ENCODE data around the gene SPATA12. TPM values are rescaled to one million over a fixed set of nuclear protein-coding genes. Genes with fewer than 3 reads are reported as not detected.

The SPATA12 gene
- total RNA-seq, 2 donors from 2014 or later = not detected

DNA sequence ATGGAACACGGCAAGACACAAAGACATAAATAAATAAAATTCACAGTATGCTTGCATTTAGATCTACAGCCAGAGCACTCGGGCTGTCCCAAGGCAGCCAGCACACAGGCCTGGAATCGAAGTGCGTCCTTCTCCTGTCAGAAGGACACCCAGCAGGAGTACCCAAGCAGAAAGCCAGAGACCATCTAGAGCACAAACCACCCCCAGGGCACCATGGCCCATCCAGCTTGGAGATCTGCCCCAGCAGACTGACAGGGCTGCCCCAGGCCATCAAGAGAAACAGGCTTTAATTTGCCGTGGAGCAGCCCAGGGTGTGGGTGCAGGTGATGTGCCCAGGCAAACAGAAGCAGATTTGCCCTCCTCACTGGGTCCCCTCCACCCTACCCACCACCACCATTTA lies 7.8 kb upstream of the SPATA12 start:
- DNase-seq (no peak), ATAC-seq (no peak)
- intact Hi-C loops (cut with DNase I) = no loop called here
- H3K4me3 ChIP-seq = no peak overlapping the region
- H3K9me3 ChIP-seq = no peaks in the 10 kb centered on the region
- no peak overlapping the region for H3K27ac ChIP-seq
- TF ChIP-seq POLR2A (IDR thresholded peaks at IDR 0.05) = no peak
- TF ChIP-seq, protein P1, sequence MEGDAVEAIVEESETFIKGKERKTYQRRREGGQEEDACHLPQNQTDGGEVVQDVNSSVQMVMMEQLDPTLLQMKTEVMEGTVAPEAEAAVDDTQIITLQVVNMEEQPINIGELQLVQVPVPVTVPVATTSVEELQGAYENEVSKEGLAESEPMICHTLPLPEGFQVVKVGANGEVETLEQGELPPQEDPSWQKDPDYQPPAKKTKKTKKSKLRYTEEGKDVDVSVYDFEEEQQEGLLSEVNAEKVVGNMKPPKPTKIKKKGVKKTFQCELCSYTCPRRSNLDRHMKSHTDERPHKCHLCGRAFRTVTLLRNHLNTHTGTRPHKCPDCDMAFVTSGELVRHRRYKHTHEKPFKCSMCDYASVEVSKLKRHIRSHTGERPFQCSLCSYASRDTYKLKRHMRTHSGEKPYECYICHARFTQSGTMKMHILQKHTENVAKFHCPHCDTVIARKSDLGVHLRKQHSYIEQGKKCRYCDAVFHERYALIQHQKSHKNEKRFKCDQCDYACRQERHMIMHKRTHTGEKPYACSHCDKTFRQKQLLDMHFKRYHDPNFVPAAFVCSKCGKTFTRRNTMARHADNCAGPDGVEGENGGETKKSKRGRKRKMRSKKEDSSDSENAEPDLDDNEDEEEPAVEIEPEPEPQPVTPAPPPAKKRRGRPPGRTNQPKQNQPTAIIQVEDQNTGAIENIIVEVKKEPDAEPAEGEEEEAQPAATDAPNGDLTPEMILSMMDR (IDR thresholded peaks at IDR 0.05) = no peak
- H3K36me3 ChIP-seq (replicated peaks in 1 of 2; ENCODE audit: insufficient read depth in 1 of 2, low read depth in 2 of 2) = no peaks in the 10 kb centered on the region
- no peaks in the 10 kb centered on the region for H3K27me3 ChIP-seq
- H3K4me1 ChIP-seq = peaks cover 9% of the 10 kb centered on the region
- 82 to 98% methylated on average over 5 of the region's 5 CpGs for whole genome bisulfite sequencing, 2 donors

DNA sequence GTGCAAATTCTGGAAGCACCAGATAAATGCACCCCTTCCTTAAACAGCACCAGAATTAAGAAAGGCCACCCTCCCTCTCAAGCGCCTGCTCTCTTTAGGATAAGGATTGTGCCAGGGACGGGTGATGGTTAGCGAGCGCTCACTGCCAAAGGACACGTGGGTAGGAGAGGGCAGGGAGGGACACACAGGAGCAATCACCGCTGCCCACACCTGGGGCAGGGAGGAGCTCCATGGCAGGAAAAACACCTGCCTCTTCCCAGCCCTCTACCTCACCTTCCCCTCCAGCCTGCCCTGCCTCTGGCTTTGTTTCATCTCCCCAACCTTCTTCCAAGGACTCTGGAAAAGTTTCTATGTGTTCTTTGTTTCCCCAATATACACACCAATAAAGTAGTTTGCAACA lies 7.3 kb upstream of the SPATA12 start:
- intact Hi-C loops (cut with DNase I) = no loop called here
- Histone ChIP-seq H3K27ac (no peak overlapping the region), H3K36me3 (replicated peaks in 1 of 2; ENCODE audit: insufficient read depth in 1 of 2, low read depth in 2 of 2) (no peaks in the 10 kb centered on the region), H3K27me3 (no peaks in the 10 kb centered on the region), H3K4me1 (peaks cover 6% of the 10 kb centered on the region), H3K4me3 (no peak overlapping the region), H3K9me3 (no peaks in the 10 kb centered on the region)
- no peak for ATAC-seq
- TF ChIP-seq, protein P1 (IDR thresholded peaks at IDR 0.05) = no peak
- no peak for TF ChIP-seq POLR2A (IDR thresholded peaks at IDR 0.05)
- 80 to 84% methylated on average over 6 of the region's 6 CpGs for WGBS, 2 donors
- DNase-seq = no peak

DNA sequence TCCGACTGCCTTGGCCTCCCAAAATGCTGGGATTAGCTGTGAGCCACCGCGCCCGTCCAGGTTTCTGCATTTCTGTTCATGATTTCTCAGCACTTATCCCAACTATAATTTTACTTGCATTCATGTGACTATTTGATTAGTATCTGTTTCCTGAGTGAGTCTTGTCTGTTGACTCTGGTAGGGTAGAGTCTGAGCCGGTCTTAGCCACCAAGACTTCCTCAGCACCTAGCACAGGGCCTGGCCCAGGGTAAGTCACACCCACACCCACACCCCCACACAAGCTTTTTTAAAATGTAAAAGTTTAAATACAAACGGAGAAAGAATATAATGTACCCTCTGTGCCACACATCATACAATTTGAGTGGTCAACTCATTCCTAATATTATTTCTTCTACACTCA lies 3.1 kb upstream of the SPATA12 start:
- WGBS, 2 donors = 66 to 82% methylated on average over 6 of the region's 6 CpGs
- ATAC-seq = no peak
- TF ChIP-seq, protein P1 (IDR thresholded peaks at IDR 0.05) = no peak
- no peak for TF ChIP-seq POLR2A (IDR thresholded peaks at IDR 0.05)
- no peak for DNase-seq
- Histone ChIP-seq H3K4me3 (no peak overlapping the region), H3K36me3 (replicated peaks in 1 of 2; ENCODE audit: insufficient read depth in 1 of 2, low read depth in 2 of 2) (no peaks in the 10 kb centered on the region), H3K4me1 (no peaks in the 10 kb centered on the region), H3K27ac (no peak overlapping the region), H3K9me3 (no peaks in the 10 kb centered on the region), H3K27me3 (no peaks in the 10 kb centered on the region)
- intact Hi-C loops (cut with DNase I) = no loop called here

DNA sequence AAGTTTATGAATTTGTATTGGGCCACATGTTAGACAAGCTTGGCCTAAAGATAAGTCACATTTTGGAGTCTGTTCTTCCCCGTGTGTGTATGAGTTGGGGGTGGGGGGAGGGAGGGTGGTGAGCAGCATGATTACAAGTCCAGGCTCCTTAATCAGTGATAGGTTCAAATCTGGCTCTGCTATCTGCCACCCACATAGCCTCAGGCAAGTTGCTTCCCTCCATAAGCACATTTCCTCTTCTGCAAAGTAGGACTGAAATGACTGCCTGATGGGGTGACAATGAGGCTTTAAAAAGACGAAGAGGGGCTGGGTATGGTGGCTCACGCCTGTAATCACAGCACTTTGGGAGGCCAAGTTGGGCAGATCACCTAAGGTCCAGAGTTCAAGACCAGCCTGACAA lies 1.1 kb upstream of the SPATA12 start:
- Histone ChIP-seq H3K27ac (peak overlapping the region in 1 of 4 donors; percentile 56), H3K27me3 (no peaks in the 10 kb centered on the region), H3K9me3 (no peaks in the 10 kb centered on the region), H3K4me1 (no peaks in the 10 kb centered on the region), H3K4me3 (no peak overlapping the region), H3K36me3 (replicated peaks in 1 of 2; ENCODE audit: insufficient read depth in 1 of 2, low read depth in 2 of 2) (no peaks in the 10 kb centered on the region)
- TF ChIP-seq POLR2A (IDR thresholded peaks at IDR 0.05) = no peak
- TF ChIP-seq, protein P1 (IDR thresholded peaks at IDR 0.05) = no peak
- ATAC-seq (no peak), DNase-seq (no peak)
- intact Hi-C loops (cut with DNase I) = no loop called here
- WGBS, 2 donors = 65 to 77% methylated on average over 3 of the region's 3 CpGs

DNA sequence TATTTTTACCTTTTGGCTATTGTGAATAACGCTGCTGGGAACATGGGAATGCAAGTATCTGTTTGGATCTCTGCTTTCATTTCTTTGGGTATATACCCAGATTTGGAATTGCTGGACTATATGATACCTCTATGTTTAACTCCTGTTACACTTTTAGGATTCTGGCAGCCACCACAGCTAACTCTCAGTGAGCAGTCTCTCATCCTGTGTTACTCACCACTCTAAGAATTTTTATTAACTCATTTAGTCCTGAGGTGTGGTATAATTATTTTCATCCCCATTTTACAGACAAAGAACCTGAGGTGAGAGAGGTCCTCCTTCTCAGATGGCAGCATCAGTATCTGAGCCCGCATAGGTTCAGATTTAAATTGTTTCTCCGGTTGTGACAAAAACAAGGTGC lies 1.1 kb downstream of the SPATA12 start:
- no peaks in the 10 kb centered on the region for H3K4me1 ChIP-seq
- no peak overlapping the region for H3K4me3 ChIP-seq
- intact Hi-C loops (cut with DNase I) = no loop called here
- no peak for DNase-seq
- peak overlapping the region in 1 of 4 donors; percentile 56 for H3K27ac ChIP-seq
- no peaks in the 10 kb centered on the region for H3K27me3 ChIP-seq
- no peaks in the 10 kb centered on the region for H3K9me3 ChIP-seq
- TF ChIP-seq, protein P1 (IDR thresholded peaks at IDR 0.05) = no peak
- TF ChIP-seq POLR2A (IDR thresholded peaks at IDR 0.05) = no peak
- H3K36me3 ChIP-seq (replicated peaks in 1 of 2; ENCODE audit: insufficient read depth in 1 of 2, low read depth in 2 of 2) = no peaks in the 10 kb centered on the region
- whole genome bisulfite sequencing, 2 donors = 93 to 100% methylated on average over 3 of the region's 3 CpGs
- no peak for ATAC-seq
